Activated B cell treated with CpG ODN at 0.5 μM for 24 hours (primary cell): Measurements from ENCODE around the gene PRCC. TPM values are rescaled to one million over a fixed set of nuclear protein-coding genes. Genes with fewer than 3 reads are reported as not detected.
A peak's percentile ranks its signal among the peaks of the same experiment; 100 is the strongest.

Experiments
- ATAC-seq: fragments of 200-7000 bp; cut with Tn5 transposase; one replicate; pipeline ENCODE4 v1.10.0; 2021; ENCODE audit warnings: low read depth, mild to moderate bottlenecking, moderate library complexity
- CTCF ChIA-PET: fragments of 350-600 bp; sonication (Branson Sonifier 250); formaldehyde crosslinking; loops from one replicate; lab custom pipeline; 2021; ENCODE audit warnings: antibody characterized with exemption; lab: Charles Lee
- POLR2A ChIA-PET: fragments of 350-600 bp; sonication (Branson Sonifier 250); formaldehyde crosslinking; loops from one replicate; lab custom pipeline; 2021; ENCODE audit warnings: antibody characterized with exemption; lab: Charles Lee
- DNase-seq: peaks from one replicate; pipeline ENCODE4 v3.0.0; 2022
- H3K27ac Mint-ChIP-seq: one replicate; pipeline ENCODE4 v1.8.0; 2020; ENCODE audit warnings: mixed read lengths
- H3K27me3 Mint-ChIP-seq: one replicate; pipeline ENCODE4 v1.8.0; 2021; ENCODE audit warnings: mixed read lengths
- H3K36me3 Mint-ChIP-seq: one replicate; pipeline ENCODE4 v1.8.0; 2021; ENCODE audit warnings: low read depth, mixed read lengths
- H3K4me1 Mint-ChIP-seq: one replicate; pipeline ENCODE4 v1.8.0; 2021; ENCODE audit warnings: mixed read lengths
- H3K4me3 Mint-ChIP-seq: one replicate; pipeline ENCODE4 v1.8.0; 2020; ENCODE audit warnings: mild to moderate bottlenecking, mixed read lengths
- H3K9me3 Mint-ChIP-seq: one replicate; pipeline ENCODE4 v1.8.0; 2020; ENCODE audit warnings: mixed read lengths
- intact Hi-C: fragments of 100-400 bp; cut with micrococcal nuclease; formaldehyde crosslinking; loops from one replicate; pipeline ENCODE4 v1.15.1; 2024
- total RNA-seq: library from RNA; stranded (reverse); gene quantifications from 2 replicates; pipeline ENCODE4 v1.2.3, GENCODE V29; 2022
- TF ChIP-seq, protein P1 (sequence below): fragments of 200-600 bp; IDR thresholded peaks from one replicate; pipeline ENCODE4 v1.8.0; 2022; ENCODE audit warnings: antibody characterized with exemption, mild to moderate bottlenecking

Gene PRCC
- total RNA-seq, 1 donor from 2014 or later: 81.4 TPM

DNA sequence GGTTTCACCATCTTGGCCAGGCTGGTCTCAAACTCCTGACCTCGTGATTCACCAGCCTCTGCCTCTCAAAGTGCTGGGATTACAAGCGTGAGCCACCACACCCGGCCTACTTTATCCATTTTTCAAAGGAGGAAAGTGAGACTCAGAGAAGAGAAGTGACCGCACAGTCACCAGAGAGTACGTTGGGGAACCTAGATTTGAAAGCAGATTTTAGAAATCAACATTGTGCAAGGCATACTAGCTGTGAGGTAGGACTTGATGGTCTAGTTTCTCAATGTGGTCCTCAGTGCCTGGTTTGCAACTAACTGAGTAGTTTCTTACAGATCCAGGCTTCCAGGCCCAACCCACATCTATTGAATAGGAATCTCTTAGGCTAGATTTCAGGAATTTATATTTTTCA lies 1.7 kb upstream of the PRCC start:
- Mint-ChIP-seq H3K9me3 (no peaks in the 10 kb centered on the region), H3K36me3 (peaks cover 18% of the 10 kb centered on the region), H3K27me3 (no peaks in the 10 kb centered on the region), H3K4me1 (peaks cover 24% of the 10 kb centered on the region), H3K4me3 (no peak overlapping the region), H3K27ac (no peak overlapping the region)
- ChIA-PET CTCF (interaction anchor here (0.8 kb wide), 1 partner anchor 39 kb away, joined by 5 read pairs; no protein-coding TSS in a partner anchor), POLR2A (interaction anchor here (0.8 to 6.2 kb wide), 5 partner anchors 11 to 39 kb away, joined by 3 to 128 read pairs (median 90); partner anchors contain the start of genes HDGF, ISG20L2, METTL25B and MRPL24)
- TF ChIP-seq, protein P1, sequence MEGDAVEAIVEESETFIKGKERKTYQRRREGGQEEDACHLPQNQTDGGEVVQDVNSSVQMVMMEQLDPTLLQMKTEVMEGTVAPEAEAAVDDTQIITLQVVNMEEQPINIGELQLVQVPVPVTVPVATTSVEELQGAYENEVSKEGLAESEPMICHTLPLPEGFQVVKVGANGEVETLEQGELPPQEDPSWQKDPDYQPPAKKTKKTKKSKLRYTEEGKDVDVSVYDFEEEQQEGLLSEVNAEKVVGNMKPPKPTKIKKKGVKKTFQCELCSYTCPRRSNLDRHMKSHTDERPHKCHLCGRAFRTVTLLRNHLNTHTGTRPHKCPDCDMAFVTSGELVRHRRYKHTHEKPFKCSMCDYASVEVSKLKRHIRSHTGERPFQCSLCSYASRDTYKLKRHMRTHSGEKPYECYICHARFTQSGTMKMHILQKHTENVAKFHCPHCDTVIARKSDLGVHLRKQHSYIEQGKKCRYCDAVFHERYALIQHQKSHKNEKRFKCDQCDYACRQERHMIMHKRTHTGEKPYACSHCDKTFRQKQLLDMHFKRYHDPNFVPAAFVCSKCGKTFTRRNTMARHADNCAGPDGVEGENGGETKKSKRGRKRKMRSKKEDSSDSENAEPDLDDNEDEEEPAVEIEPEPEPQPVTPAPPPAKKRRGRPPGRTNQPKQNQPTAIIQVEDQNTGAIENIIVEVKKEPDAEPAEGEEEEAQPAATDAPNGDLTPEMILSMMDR: no peak
- DNase-seq (no peak), ATAC-seq (no peak)
- intact Hi-C loops: no loop called here

DNA sequence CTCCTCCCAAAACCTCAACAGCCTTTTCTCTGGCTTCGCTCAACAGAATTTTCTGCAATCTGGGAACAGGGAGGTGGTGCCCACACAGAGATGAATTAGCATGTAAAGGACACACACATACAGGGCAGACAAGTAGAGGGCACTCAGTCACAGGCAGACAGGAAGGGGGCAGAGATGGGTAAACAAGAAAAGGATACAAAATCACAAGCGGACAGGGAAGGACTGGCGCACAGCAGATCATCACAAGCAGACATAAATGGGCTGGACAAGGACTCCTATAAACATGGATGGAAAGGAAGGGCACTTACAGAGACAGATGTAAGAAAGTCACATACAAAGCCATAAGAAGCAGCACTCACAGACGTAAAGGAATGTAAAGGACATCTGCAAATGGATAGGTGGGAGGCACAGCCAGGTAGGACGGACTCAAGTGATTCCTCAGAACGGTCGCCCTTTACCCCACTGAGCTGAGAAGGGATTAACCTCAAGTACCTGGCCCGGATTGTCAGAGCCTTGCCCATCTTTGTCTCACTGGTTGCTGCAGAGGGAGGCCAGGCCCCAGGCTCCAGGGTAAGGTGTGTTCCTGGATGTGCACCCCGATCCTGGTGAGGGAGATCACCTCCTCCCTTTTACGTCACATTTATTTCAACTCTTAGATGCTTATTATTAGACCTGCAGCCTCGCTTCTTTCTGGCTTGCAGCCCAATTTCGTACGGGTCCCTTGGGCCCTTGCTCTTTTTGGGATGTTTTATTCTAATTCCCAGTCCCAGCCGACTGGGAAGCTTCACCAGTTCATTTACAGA lies 836 bp upstream of the PRCC start:
- Mint-ChIP-seq H3K4me3 (no peak overlapping the region), H3K27ac (no peak overlapping the region), H3K9me3 (no peaks in the 10 kb centered on the region), H3K36me3 (peaks cover 26% of the 10 kb centered on the region), H3K27me3 (no peaks in the 10 kb centered on the region), H3K4me1 (peaks cover 32% of the 10 kb centered on the region)
- ATAC-seq: no peak
- ChIA-PET CTCF (interaction anchor here (0.8 to 2.3 kb wide), 5 partner anchors 24 to 40 kb away, joined by 4 to 25 read pairs (median 5); partner anchors contain the start of genes ISG20L2, METTL25B and MRPL24), POLR2A (interaction anchor here (0.8 to 6.2 kb wide), 15 partner anchors 8 to 484 kb away, joined by 3 to 128 read pairs (median 6); partner anchors contain the start of genes CCT3, HDGF, ISG20L2 and MEF2D)
- no peak for DNase-seq
- intact Hi-C loops: loop anchor here (1.0 kb wide), 4 partner anchors 15 to 261 kb away; partner anchors contain the start of genes HDGF, ISG20L2, METTL25B and MRPL24
- TF ChIP-seq, protein P1: no peak

DNA sequence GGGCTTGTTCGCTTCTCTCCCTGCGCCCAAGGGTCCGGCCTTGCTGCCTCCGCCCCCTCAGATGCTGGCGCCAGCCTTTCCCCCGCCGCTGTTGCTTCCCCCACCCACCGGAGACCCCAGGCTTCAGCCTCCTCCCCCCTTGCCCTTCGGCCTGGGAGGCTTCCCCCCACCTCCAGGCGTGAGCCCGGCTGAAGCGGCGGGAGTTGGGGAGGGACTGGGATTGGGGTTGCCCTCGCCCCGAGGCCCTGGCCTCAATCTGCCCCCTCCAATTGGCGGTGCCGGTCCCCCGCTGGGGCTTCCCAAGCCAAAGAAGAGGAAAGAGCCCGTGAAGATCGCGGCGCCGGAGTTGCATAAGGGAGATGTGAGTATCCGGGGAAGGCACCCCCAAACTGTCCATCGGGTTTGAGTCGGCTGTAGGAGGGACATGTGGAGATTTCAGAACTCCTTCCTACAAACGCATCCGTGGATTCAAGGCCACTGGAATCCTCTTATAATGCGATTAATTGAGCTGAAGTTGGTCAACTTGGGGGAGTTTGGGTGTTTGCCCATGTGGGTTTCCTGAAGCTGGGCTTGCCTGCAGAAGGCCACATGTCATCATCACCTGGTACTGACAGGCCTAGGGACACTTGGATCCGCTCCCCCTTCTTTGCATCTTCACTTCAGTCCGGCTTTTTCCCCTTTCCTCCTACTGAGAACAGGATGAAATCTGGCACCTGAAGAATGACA lies 707 bp downstream of the PRCC start:
- TF ChIP-seq, protein P1: no peak
- Mint-ChIP-seq H3K4me1 (peaks cover 45% of the 10 kb centered on the region), H3K27me3 (no peaks in the 10 kb centered on the region), H3K36me3 (peaks cover 38% of the 10 kb centered on the region), H3K4me3 (no peak overlapping the region), H3K9me3 (no peaks in the 10 kb centered on the region), H3K27ac (no peak overlapping the region)
- POLR2A ChIA-PET: interaction anchor here (0.7 to 6.2 kb wide), 14 partner anchors 11 to 485 kb away, joined by 3 to 128 read pairs (median 6); partner anchors contain the start of genes HDGF, ISG20L2, MEF2D and METTL25B
- intact Hi-C loops: loop anchor here (1.0 kb wide), 4 partner anchors 17 to 263 kb away; partner anchors contain the start of genes HDGF, ISG20L2, METTL25B and MRPL24
- CTCF ChIA-PET: interaction anchor here (0.8 to 2.3 kb wide), 3 partner anchors 16 to 42 kb away, joined by 3 to 25 read pairs (median 4); partner anchors contain the start of genes HDGF, ISG20L2 and METTL25B
- ATAC-seq (peak; percentile 3), DNase-seq (no peak)

DNA sequence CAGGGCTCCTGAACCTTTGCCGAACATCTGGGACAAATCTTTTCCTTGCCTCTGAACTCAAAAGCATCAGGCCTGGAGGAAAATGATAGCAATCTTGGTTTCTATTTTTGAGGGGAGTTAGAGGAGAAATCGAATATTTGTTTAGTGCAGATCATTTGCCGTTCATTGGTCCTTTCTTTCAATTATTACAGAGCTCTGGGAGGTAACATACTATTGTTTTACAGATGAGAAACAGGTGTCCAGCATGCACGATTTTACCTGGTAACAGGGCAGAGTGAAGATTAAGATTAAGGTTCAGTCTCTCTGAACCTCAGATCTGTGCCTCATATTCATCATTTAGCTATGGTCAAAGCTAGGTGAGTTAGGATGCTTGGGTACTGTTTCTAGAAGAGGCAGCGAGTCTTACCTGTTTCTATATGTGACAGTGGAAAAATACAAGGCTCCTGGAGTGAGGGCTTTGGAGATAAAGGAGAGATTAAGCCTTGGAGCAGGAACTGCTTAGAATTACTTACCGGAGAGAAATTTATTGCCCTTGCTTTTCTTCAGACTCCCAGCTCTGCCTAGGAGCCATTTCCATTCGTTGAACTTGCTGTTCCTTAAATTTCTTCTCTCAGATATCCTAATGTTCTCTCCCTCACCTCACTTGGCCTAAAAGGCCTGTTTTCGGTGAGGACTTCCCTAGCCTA lies 1.4 kb downstream of the PRCC start:
- POLR2A ChIA-PET: interaction anchor here (0.9 to 6.2 kb wide), 5 partner anchors 10 to 341 kb away, joined by 3 to 128 read pairs (median 19); partner anchors contain the start of genes HDGF, ISG20L2, METTL25B and MRPL24
- no peak for ATAC-seq
- H3K36me3 Mint-ChIP-seq: peaks cover 45% of the 10 kb centered on the region
- DNase-seq: no peak
- intact Hi-C loops: no loop called here
- no peaks in the 10 kb centered on the region for H3K9me3 Mint-ChIP-seq
- TF ChIP-seq, protein P1: no peak
- H3K27me3 Mint-ChIP-seq: no peaks in the 10 kb centered on the region
- H3K4me1 Mint-ChIP-seq: peaks cover 51% of the 10 kb centered on the region
- H3K27ac Mint-ChIP-seq: no peak overlapping the region
- CTCF ChIA-PET: interaction anchor here (0.8 to 2.3 kb wide), 3 partner anchors 17 to 43 kb away, joined by 3 to 25 read pairs (median 4); partner anchors contain the start of gene HDGF
- no peak overlapping the region for H3K4me3 Mint-ChIP-seq
